GM12801 (cell line): Measurements from ENCODE around the gene GOLGA8N.

ENCODE experiments used
- TF ChIP-seq, protein P1 (sequence below): IDR thresholded peaks from one replicate; pipeline ENCODE4 v1.5.1; 2011; ENCODE audit warnings: control low read depth; ENCODE audit not compliant: insufficient read length; ENCODE audit errors: extremely low read depth

The GOLGA8N gene

DNA sequence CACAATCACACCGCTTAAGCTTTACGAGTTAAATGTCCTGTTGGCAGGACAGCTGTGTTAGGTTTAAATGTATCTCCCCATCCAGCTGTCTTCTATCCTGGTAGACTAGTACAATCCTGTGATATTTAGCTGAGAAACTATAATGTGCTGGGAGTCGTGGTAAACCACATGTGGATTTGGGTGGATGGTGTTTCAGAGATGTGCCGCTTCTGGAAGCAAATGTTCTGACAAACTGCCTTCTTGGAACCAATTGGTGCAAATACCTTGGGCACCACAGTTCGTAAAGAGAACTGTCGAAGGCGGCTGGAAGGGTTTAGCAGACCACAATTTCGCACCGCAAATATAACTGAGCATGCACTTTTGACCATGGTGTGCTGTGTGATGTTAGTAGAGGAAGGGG lies 63.2 kb downstream of the GOLGA8N start:
- TF ChIP-seq, protein P1, sequence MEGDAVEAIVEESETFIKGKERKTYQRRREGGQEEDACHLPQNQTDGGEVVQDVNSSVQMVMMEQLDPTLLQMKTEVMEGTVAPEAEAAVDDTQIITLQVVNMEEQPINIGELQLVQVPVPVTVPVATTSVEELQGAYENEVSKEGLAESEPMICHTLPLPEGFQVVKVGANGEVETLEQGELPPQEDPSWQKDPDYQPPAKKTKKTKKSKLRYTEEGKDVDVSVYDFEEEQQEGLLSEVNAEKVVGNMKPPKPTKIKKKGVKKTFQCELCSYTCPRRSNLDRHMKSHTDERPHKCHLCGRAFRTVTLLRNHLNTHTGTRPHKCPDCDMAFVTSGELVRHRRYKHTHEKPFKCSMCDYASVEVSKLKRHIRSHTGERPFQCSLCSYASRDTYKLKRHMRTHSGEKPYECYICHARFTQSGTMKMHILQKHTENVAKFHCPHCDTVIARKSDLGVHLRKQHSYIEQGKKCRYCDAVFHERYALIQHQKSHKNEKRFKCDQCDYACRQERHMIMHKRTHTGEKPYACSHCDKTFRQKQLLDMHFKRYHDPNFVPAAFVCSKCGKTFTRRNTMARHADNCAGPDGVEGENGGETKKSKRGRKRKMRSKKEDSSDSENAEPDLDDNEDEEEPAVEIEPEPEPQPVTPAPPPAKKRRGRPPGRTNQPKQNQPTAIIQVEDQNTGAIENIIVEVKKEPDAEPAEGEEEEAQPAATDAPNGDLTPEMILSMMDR: no peak
